Activated naive CD8-positive, alpha-beta T cell treated with anti-CD3 and anti-CD28 coated beads, Interleukin-2, amount 50 U/mL, for 16 hours (primary cell): Measurements from ENCODE around the gene CYP2A6.

Experiments used
- DNase-seq: peaks from one replicate; pipeline ENCODE4 v3.0.0-alpha.2; 2020; ENCODE audit warnings: low read depth, low spot score

CYP2A6 gene

DNA sequence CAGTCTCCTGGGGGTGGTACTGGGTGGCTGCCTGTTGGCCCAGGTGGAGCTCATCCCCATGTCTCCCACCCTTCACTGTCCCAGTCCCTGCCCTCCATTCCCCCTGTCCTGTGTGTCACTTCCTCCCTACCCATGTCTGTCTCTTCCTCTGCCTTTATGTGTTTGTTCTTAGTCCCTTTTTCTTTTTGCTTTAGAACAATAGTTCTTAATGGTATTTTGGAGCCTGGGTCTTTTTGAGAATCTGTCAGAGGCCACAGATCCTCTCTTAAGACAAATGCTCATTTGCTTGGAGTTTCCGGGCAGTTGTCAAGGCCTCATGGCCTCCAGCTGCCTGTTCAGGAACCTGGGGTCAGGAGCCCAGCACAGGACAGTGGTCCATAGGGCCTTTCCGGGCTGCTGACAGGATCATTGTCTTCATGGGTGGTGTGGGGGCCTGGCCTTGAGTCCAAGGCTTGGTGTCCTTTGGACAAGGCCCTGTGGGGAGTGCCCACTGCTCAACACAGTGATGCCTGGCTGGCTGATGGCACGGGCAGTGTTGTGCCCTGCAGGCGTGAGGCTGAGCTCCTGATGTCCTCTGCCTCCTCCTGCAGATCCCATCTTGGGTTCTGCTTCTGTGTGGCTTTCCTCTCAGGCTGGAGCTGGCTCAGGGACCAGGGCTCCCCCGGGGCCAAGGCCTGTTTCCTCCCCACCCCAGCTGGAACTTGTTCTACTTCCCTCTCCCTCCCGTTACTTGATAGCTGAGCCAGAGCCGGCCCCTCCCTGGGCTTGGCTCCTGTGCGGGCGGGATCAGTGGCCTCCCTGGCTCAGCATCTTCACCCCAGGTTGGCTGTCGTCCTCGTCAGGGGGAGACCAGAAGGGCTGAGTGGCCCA lies 47.7 kb downstream of the CYP2A6 start:
- no peak for DNase-seq

DNA sequence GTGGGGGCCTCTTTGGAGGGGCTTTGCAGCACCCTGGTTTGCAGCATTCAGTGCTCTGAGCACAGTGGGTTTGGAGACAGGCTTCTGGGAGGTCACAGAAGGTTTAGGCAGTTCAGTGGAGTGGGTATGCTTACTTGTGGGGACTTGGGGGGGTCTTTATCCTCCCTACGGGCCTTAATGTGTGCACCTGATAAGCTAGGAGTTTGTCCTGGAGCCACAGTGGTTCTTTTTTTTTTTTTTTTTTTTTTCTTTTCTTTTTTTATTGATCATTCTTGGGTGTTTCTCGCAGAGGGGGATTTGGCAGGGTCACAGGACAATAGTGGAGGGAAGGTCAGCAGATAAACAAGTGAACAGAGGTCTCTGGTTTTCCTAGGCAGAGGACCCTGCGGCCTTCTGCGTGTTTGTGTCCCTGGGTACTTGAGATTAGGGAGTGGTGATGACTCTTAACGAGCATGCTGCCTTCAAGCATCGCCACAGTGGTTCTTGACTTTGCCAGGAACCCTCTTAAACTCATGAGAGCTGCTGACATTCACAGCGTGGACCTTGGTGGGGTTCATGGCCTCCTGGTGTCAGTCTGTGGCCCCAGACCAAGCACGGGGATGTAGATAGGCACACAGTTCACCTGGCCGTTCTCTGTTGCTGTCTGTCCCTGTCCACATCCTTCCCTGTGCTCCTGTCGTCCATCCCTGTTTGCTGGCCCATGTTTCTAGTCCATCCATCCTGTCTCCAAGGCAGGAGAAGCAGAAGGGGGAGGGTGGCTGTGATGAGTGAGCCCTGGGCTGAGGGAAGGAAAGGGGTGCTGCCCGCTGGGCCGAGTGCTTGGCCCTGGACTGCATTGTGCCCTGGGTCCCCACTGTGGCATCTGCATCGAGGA lies 48.6 kb downstream of the CYP2A6 start:
- DNase-seq: no peak

DNA sequence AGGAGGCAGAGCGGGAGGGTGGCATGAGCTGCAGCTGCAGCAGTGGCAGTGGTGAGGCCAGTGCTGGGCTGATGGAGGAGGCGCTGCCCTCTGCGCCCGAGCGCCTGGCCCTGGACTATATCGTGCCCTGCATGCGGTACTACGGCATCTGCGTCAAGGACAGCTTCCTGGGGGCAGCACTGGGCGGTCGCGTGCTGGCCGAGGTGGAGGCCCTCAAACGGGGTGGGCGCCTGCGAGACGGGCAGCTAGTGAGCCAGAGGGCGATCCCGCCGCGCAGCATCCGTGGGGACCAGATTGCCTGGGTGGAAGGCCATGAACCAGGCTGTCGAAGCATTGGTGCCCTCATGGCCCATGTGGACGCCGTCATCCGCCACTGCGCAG lies 49.3 kb downstream of the CYP2A6 start:
- no peak for DNase-seq

DNA sequence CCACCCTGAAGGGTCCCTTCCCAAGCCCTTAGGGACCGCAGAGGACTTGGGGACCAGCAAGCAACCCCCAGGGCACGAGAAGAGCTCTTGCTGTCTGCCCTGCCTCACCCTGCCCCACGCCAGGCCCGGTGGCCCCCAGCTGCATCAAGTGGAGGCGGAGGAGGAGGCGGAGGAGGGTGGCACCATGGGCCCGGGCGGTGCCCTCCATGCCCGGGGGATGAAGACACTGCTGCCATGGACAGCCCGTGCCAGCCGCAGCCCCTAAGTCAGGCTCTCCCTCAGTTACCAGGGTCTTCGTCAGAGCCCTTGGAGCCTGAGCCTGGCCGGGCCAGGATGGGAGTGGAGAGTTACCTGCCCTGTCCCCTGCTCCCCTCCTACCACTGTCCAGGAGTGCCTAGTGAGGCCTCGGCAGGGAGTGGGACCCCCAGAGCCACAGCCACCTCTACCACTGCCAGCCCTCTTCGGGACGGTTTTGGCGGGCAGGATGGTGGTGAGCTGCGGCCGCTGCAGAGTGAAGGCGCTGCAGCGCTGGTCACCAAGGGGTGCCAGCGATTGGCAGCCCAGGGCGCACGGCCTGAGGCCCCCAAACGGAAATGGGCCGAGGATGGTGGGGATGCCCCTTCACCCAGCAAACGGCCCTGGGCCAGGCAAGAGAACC lies 49.8 kb downstream of the CYP2A6 start:
- no peak for DNase-seq

DNA sequence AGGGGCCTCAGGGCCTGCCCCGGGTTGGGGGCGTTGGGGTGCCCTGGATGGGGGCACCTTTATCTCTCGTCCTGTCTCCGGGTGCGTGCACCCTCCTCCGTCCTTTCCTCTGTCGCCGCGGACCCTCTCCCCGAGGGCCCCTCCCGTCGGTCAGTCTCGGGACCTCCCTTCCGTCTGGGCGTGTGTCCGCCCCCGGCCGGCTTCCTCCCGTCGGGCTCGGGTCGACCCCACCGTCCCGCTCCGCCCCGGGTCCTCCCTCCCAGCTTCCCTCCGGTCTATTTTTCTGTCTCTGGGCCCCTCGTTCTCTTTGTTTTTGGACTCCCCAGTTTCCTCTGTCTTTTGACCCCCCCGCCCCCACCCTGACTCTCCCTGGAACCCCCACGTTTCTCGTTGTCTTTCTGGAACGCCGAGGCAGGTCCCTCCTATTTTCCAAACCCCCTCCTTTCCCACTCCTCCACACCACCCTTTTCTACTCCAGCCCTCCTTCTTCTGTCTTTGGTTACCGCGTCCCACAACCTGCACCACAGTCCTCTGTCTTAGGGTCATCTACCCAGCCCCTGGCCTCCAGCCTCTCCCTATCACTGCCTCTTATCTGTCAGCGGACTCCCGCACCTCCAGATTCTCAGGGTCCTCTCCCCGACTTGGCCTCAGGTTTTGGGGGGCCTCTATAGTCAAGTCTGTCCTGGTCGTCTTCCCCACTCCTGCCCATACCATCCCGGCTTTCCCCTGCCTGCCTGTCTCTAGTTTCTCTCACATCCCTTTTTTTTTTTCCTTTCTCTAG lies 50.5 kb downstream of the CYP2A6 start:
- DNase-seq: no peak

DNA sequence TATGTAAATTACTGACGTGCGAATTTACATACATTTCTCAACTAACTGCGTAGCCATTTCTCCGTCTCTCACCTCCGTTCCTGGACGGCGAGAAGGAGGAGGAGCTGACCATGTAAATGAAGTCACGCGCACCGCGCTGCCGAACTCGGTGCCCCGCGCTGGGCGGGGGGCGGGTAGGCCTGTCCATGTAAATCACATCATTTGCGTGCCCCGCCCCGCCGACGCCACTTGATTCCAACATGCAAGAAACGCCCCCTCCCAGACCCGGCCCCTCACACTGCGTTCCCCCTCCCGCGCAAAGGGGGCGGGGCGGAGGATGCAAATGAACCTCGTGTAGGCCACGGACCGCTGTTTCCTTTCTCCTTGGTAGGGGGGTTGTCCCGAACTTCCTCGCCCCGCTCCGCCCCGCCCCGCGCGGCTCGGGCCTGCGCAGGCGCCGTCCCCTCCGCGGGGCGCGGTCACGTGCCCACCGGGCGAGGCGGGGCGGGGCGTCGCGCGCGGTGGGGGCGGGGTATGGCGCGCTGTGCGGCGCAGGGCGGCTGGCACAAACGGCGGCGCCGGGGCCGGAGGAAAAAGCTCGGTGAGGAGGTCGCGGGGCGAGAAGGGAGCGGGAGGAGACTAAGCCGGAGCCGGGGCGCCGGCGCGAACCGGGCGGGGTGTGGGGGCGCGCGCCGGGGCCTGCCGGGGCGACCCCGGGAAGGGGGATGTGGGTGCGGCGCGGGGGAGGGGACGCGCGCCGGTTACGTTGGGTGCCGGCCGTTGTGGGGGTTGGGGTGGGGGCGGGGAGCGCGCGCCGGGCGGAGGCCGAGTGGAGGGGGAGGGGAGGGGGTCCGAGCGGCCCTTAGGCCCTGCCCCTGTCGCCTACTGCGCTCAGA lies 51.3 kb downstream of the CYP2A6 start, which contains the start of gene EGLN2:
TSS of gene EGLN2 (plus strand) at position 509 of the 875 bp plus-strand sequence. CDS start 1,382 bp downstream, outside the sequence.
- peak; percentile 100 for DNase-seq

DNA sequence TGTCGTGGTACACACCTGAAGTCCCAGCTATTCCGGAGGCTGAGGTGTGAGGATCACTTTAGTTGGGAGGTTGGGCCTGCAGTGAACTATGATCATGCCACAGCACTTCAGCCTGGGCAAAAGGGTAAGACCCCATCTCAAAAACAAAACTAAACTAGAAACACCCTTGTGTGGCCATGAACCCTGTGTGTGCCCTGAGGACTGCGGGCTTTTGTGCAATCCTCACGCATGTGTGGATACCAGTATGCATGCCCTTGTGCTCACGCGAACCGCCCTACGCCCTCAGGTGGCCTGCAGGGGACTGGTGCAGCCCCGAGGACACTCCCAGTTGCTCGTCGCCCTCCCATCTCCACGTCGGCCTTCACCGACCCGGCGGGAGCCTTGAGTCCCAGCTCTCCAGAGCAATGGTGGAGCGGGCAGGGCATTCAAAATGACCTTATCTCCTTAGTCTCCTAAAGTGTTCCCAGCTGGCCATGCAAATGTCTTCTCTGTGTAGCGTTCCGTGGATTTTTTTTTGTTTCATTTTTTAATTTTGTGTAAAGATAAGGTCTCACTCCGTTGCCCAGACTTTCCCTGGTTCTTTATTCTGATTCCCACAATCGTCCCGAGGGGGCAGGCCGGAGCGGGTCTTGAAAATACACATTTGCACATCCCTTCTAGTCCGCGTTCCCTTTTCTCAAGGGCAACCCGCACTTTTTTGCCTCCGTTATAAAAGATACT lies 52.1 kb downstream of the CYP2A6 start:
- DNase-seq: no peak

DNA sequence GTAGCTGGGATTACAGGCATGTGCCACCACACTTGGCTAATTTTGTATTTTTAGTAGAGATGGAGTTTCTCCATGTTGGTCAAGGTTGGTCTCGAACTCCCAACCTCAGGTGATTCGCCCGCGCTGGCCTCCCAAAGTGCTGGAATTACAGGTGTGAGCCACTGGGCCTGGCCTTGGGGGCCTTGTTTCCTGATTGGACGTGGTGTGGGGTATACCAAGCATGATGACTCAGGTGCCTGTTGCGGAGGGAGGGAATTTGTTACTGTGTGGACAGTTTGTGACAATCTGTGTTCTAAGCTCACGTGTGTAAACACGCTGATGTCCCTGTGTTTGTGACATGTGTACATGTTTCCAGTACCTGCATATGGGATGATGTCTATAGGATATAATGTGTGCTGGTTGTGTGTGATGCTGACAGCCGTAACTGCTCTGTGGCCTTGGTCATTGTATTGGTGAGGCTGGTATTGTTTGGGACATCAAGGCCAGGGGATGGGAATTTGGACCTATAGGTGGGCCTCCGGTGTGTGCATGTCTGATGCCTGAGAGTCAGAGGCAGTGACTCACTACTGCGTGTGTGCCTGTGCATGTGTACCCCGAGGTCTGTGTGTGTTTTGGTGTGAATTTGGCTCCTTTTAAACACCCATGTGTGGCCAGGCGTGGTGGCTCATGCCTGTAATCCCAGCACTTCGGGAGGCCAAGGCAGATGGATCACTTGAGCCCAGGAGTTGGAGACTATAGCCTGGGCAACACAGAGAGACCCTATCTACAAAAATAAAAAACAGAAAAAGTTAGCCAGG lies 52.9 kb downstream of the CYP2A6 start:
- no peak for DNase-seq
